GM23338 (cell line): ENCODE measurements around the gene OR2AJ1. TPM values are rescaled to one million over a fixed set of nuclear protein-coding genes. Genes with fewer than 3 reads are reported as not detected.

ENCODE experiments used
- ATAC-seq: fragments of 200-7000 bp; cut with Tn5 transposase; 3 replicates; pipeline ENCODE4 v1.9.1; 2020
- DNase-seq: peaks from one replicate; pipeline ENCODE4 v3.0.0-alpha.2; 2015; ENCODE audit warnings: low spot score
- H2AFZ ChIP-seq: fragments of 200-600 bp; sonication (generic); 2 replicates; pipeline ENCODE4 v1.8.0; 2016; ENCODE audit warnings: antibody characterized with exemption, mild to moderate bottlenecking, moderate library complexity
- H3F3A ChIP-seq: fragments of 200-600 bp; sonication (generic); replicated peaks from 2 replicates; pipeline ENCODE4 v1.8.0; 2017; ENCODE audit warnings: antibody characterized with exemption, mixed run types, low read depth
- H3K27ac ChIP-seq: fragments of 200-600 bp; sonication (generic); 2 replicates; pipeline ENCODE4 v1.6.1; 2016; ENCODE audit warnings: low read depth
- H3K27me3 ChIP-seq: fragments of 200-600 bp; sonication (generic); 2 replicates; pipeline ENCODE4 v1.8.0; 2016; ENCODE audit warnings: mild to moderate bottlenecking, mixed run types, moderate library complexity; ENCODE audit not compliant: insufficient read depth
- H3K36me3 ChIP-seq: fragments of 200-600 bp; sonication (generic); 2 replicates; pipeline ENCODE4 v1.8.0; 2016; ENCODE audit warnings: mild to moderate bottlenecking; ENCODE audit not compliant: insufficient read depth
- H3K4me1 ChIP-seq: fragments of 200-600 bp; sonication (generic); 2 replicates; pipeline ENCODE4 v1.8.0; 2016; ENCODE audit warnings: mild to moderate bottlenecking, moderate library complexity; ENCODE audit not compliant: insufficient read depth
- H3K4me2 ChIP-seq: fragments of 200-600 bp; sonication (generic); 2 replicates; pipeline ENCODE4 v1.7.1; 2017; ENCODE audit warnings: mixed run types
- H3K4me3 ChIP-seq: fragments of 200-600 bp; sonication (generic); 2 replicates; pipeline ENCODE4 v1.6.1; 2016; ENCODE audit warnings: mixed run types
- H3K79me2 ChIP-seq: fragments of 200-600 bp; sonication (generic); replicated peaks from 2 replicates; pipeline ENCODE4 v1.8.0; 2017; ENCODE audit warnings: mild to moderate bottlenecking; ENCODE audit not compliant: insufficient read depth
- H3K9me2 ChIP-seq: fragments of 200-600 bp; sonication (generic); 2 replicates; pipeline ENCODE4 v1.8.0; 2017; ENCODE audit not compliant: insufficient read depth
- H4K20me1 ChIP-seq: fragments of 200-600 bp; sonication (generic); replicated peaks from 2 replicates; pipeline ENCODE4 v1.8.0; 2017; ENCODE audit warnings: mild to moderate bottlenecking; ENCODE audit not compliant: insufficient read depth
- H3K27ac Mint-ChIP-seq: 2 replicates; pipeline ENCODE4 v1.8.0; 2020; ENCODE audit warnings: inconsistent platforms, mild to moderate bottlenecking, moderate library complexity, mixed read lengths
- H3K27me3 Mint-ChIP-seq: 3 replicates; pipeline ENCODE4 v1.8.0; 2022; ENCODE audit warnings: low read depth, mild to moderate bottlenecking, moderate library complexity, mixed read lengths, inconsistent platforms; ENCODE audit not compliant: insufficient read depth, poor library complexity
- H3K36me3 Mint-ChIP-seq: 3 replicates; pipeline ENCODE4 v1.8.0; 2021; ENCODE audit warnings: low read depth, mild to moderate bottlenecking, inconsistent platforms, moderate library complexity, mixed read lengths
- H3K4me1 Mint-ChIP-seq: 3 replicates; pipeline ENCODE4 v1.8.0; 2020; ENCODE audit warnings: mild to moderate bottlenecking, inconsistent platforms, mixed read lengths
- H3K4me3 Mint-ChIP-seq: 3 replicates; pipeline ENCODE4 v1.8.0; 2021; ENCODE audit warnings: moderate library complexity, mild to moderate bottlenecking, inconsistent platforms, mixed read lengths
- H3K9me3 Mint-ChIP-seq: 3 replicates; pipeline ENCODE4 v1.8.0; 2020; ENCODE audit warnings: moderate library complexity, mild to moderate bottlenecking, inconsistent platforms, mixed read lengths
- CREB1 ChIP-seq: fragments of 250-450 bp; sonication (Bioruptor Pico); IDR thresholded peaks from 2 replicates; pipeline ENCODE4 v1.5.0; 2020; ENCODE audit warnings: low read depth, mild to moderate bottlenecking, moderate library complexity
- ETS1 ChIP-seq: IDR thresholded peaks from 2 replicates; pipeline ENCODE4 v1.6.1; 2016; ENCODE audit warnings: antibody characterized with exemption
- EZH2 ChIP-seq: fragments of 200-600 bp; sonication (generic); IDR thresholded peaks from one replicate; pipeline ENCODE4 v1.8.0; 2017; ENCODE audit warnings: antibody characterized with exemption, mild to moderate bottlenecking, low read depth; ENCODE audit not compliant: unreplicated experiment
- EZH2phosphoT487 ChIP-seq: fragments of 200-600 bp; sonication (generic); IDR thresholded peaks from one replicate; pipeline ENCODE4 v1.8.1; 2018; ENCODE audit warnings: antibody characterized with exemption; ENCODE audit not compliant: unreplicated experiment
- JUNB ChIP-seq: IDR thresholded peaks from one replicate; pipeline ENCODE4 v1.6.1; 2016; ENCODE audit warnings: antibody characterized with exemption; ENCODE audit not compliant: unreplicated experiment
- NANOG ChIP-seq: IDR thresholded peaks from 2 replicates; pipeline ENCODE4 v1.6.1; 2016; ENCODE audit warnings: antibody characterized with exemption, borderline replicate concordance
- POLR2AphosphoS5 ChIP-seq: IDR thresholded peaks from 2 replicates; pipeline ENCODE4 v1.6.1; 2016; ENCODE audit warnings: antibody characterized with exemption, low read depth
- STAT1 ChIP-seq: IDR thresholded peaks from one replicate; pipeline ENCODE4 v1.6.1; 2016; ENCODE audit warnings: antibody characterized with exemption; ENCODE audit not compliant: unreplicated experiment
- ZNF114 ChIP-seq: fragments of 250-450 bp; sonication (Bioruptor Pico); IDR thresholded peaks from 2 replicates; pipeline ENCODE4 v1.5.0; 2020; ENCODE audit warnings: mild to moderate bottlenecking, moderate library complexity
- ZNF331 ChIP-seq: fragments of 250-450 bp; sonication (Bioruptor Pico); IDR thresholded peaks from 2 replicates; pipeline ENCODE4 v1.5.0; 2020; ENCODE audit warnings: low read depth, mild to moderate bottlenecking, moderate library complexity
- ZNF462 ChIP-seq: fragments of 250-450 bp; sonication (Bioruptor Pico); IDR thresholded peaks from 2 replicates; pipeline ENCODE4 v1.5.0; 2020; ENCODE audit warnings: mild to moderate bottlenecking, moderate library complexity
- polyA plus RNA-seq: library from polyadenylated mRNA; unstranded; fragments of >200 nt; fragmentation: Nextera tagmentation; extraction: Ambion mirVana; gene quantifications from 2 replicates; pipeline ENCODE4 v1.2.1, GENCODE V29; 2016
- total RNA-seq: library from RNA; depleted of rRNA; stranded (reverse); fragments of >200 nt; shearing (Covaris generic); gene quantifications from 2 replicates; pipeline ENCODE4 v1.2.3, GENCODE V29; 2014
- TF ChIP-seq, protein P1 (sequence below): IDR thresholded peaks from one replicate; pipeline ENCODE4 v1.6.1; 2018; ENCODE audit warnings: antibody characterized with exemption; ENCODE audit not compliant: unreplicated experiment
- TF ChIP-seq, protein P2 (sequence below), 2 experiments: fragments of 200-600 bp in 1 of 2; sonication (generic) in 1 of 2; conservative IDR thresholded peaks; 2 replicates each; pipeline versions ENCODE4 v1.5.1 to v1.6.1; 2016 to 2017; ENCODE audit warnings: antibody characterized with exemption in 2 of 2, low read depth in 2 of 2, mild to moderate bottlenecking in 2 of 2, moderate library complexity in 1 of 2

OR2AJ1 gene
- total and polyA plus RNA-seq, 2 experiments from 2014 or later, result not detected

- Mint-ChIP-seq H3K36me3 (peaks cover 12% of the 10 kb centered on the region), H3K27me3 (peaks cover 9% of the 10 kb centered on the region), H3K9me3 (peaks cover 60% of the 10 kb centered on the region), H3K4me1 (no peaks in the 10 kb centered on the region; the same call in 2 of the 3 replicates), H3K27ac (no peak overlapping the region), H3K4me3 (no peak overlapping the region)
- ATAC-seq, result no peak
- Histone ChIP-seq H2AFZ (no peak overlapping the region), H3F3A (no peaks in the 10 kb centered on the region), H3K4me2 (no peak overlapping the region), H3K4me3 (no peak overlapping the region), H3K4me1 (no peaks in the 10 kb centered on the region), H3K36me3 (no peaks in the 10 kb centered on the region), H3K27ac (no peak overlapping the region), H3K79me2 (no peaks in the 10 kb centered on the region), H3K27me3 (no peaks in the 10 kb centered on the region), H3K9me2 (0 out of 2 replicates have a peak, but pooled peaks cover 9% of the 10 kb centered on the region), H4K20me1 (no peaks in the 10 kb centered on the region)
- TF ChIP-seq NANOG (no peak), EZH2 (no peak), ZNF114 (CRISPR knock-in tag) (no peak), STAT1 (no peak), JUNB (no peak), ZNF462 (CRISPR knock-in tag) (no peak), EZH2phosphoT487 (no peak), ZNF331 (no peak), POLR2AphosphoS5 (no peak), CREB1 (CRISPR knock-in tag) (no peak), ETS1 (no peak)
- TF ChIP-seq, protein P1, sequence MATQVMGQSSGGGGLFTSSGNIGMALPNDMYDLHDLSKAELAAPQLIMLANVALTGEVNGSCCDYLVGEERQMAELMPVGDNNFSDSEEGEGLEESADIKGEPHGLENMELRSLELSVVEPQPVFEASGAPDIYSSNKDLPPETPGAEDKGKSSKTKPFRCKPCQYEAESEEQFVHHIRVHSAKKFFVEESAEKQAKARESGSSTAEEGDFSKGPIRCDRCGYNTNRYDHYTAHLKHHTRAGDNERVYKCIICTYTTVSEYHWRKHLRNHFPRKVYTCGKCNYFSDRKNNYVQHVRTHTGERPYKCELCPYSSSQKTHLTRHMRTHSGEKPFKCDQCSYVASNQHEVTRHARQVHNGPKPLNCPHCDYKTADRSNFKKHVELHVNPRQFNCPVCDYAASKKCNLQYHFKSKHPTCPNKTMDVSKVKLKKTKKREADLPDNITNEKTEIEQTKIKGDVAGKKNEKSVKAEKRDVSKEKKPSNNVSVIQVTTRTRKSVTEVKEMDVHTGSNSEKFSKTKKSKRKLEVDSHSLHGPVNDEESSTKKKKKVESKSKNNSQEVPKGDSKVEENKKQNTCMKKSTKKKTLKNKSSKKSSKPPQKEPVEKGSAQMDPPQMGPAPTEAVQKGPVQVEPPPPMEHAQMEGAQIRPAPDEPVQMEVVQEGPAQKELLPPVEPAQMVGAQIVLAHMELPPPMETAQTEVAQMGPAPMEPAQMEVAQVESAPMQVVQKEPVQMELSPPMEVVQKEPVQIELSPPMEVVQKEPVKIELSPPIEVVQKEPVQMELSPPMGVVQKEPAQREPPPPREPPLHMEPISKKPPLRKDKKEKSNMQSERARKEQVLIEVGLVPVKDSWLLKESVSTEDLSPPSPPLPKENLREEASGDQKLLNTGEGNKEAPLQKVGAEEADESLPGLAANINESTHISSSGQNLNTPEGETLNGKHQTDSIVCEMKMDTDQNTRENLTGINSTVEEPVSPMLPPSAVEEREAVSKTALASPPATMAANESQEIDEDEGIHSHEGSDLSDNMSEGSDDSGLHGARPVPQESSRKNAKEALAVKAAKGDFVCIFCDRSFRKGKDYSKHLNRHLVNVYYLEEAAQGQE, result no peak
- TF ChIP-seq, protein P2, sequence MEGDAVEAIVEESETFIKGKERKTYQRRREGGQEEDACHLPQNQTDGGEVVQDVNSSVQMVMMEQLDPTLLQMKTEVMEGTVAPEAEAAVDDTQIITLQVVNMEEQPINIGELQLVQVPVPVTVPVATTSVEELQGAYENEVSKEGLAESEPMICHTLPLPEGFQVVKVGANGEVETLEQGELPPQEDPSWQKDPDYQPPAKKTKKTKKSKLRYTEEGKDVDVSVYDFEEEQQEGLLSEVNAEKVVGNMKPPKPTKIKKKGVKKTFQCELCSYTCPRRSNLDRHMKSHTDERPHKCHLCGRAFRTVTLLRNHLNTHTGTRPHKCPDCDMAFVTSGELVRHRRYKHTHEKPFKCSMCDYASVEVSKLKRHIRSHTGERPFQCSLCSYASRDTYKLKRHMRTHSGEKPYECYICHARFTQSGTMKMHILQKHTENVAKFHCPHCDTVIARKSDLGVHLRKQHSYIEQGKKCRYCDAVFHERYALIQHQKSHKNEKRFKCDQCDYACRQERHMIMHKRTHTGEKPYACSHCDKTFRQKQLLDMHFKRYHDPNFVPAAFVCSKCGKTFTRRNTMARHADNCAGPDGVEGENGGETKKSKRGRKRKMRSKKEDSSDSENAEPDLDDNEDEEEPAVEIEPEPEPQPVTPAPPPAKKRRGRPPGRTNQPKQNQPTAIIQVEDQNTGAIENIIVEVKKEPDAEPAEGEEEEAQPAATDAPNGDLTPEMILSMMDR (conservative IDR thresholded peaks at IDR 0.05; ENCODE audit: low read depth in 2 of 2), result no peak
- DNase-seq, result no peak
Measured at GRCh38 chr1:247895976-247896375, 28.7 kb upstream of the OR2AJ1 start.
